GM19455 (cell line): ENCODE data around the gene ATP13A3.

Experiments used
- ATAC-seq: cut with Tn5 transposase; IDR thresholded peaks from one replicate; pipeline ENCODE4 v1.9.1; 2021; ENCODE audit not compliant: unreplicated experiment

The ATP13A3 gene

GRCh38 chr3:194374935-194375334 lies 111.9 kb downstream of the ATP13A3 start:
- no peak for ATAC-seq

GRCh38 chr3:194373899-194374298 lies 112.9 kb downstream of the ATP13A3 start:
- no peak for ATAC-seq

GRCh38 chr3:194373028-194373427 lies 113.8 kb downstream of the ATP13A3 start:
- ATAC-seq, result no peak

- no peak for ATAC-seq
Measured at GRCh38 chr3:194370753-194371152, 116.0 kb downstream of the ATP13A3 start.

- no peak for ATAC-seq
Measured at GRCh38 chr3:194369522-194370279, 117.1 kb downstream of the ATP13A3 start, which contains the start of gene LRRC15. LRRC15 (minus strand) TSS chr3:194369743; CDS start chr3:194361043, 8,700 bp downstream.

- no peak for ATAC-seq
Measured at GRCh38 chr3:194368918-194369317, 117.9 kb downstream of the ATP13A3 start.

GRCh38 chr3:194367992-194368841 lies 118.6 kb downstream of the ATP13A3 start:
- no peak for ATAC-seq

GRCh38 chr3:194365978-194366490 lies 120.8 kb downstream of the ATP13A3 start:
- ATAC-seq, result no peak

GRCh38 chr3:194365526-194365925 lies 121.3 kb downstream of the ATP13A3 start:
- ATAC-seq, result no peak

GRCh38 chr3:194364652-194365434 lies 122.0 kb downstream of the ATP13A3 start:
- ATAC-seq, result no peak

- no peak for ATAC-seq
Measured at GRCh38 chr3:194364314-194364651, 122.5 kb downstream of the ATP13A3 start.

- no peak for ATAC-seq
Measured at GRCh38 chr3:194360568-194360967, 126.2 kb downstream of the ATP13A3 start.

GRCh38 chr3:194357681-194358080 lies 129.1 kb downstream of the ATP13A3 start:
- no peak for ATAC-seq

- no peak for ATAC-seq
Measured at GRCh38 chr3:194355379-194355778, 131.4 kb downstream of the ATP13A3 start.

- no peak for ATAC-seq
Measured at GRCh38 chr3:194354315-194354714, 132.5 kb downstream of the ATP13A3 start.
